Measurements from ENCODE around the gene PMM2. TPM values are rescaled to one million over a fixed set of nuclear protein-coding genes. Genes with fewer than 3 reads are reported as not detected.
A peak's percentile ranks its signal among the peaks of the same experiment; 100 is the strongest.

PMM2 gene
- total RNA-seq, 4 donors from 2014 or later: 26.2 to 114 (median 58.5) TPM

DNA sequence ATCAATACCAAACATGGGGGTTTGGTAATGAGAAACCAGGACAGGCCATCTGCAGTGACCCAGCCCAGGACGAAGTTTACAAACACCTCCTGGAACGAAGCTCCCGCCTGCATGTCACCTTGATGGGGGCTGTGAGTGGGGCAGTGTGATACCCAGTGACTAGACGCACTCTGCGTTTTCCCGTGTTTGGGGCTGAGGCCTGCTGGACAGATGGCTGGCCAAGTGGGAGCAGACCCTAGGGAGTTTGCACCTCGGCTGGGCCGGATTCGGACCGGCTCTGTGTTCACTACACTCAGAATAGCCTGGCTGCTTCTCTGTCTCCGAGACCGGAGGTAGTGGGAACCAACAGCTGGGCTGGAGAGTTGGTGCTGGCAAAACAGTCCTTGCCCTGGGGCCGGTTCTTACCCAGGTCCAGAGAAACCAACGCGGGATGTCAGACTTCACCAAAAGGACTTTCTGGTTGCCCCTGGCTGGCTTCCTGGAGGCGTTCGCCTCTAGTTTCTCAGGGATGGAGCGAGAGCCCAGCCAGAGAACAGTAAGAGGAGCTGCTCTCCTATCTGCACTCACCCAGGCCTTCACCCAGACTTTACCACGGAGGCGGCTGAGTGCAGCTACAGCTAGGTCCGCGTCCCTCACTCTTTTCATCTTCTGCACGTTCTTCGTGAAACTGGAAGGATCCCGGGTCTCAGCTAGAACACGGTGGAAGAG lies 50.7 kb downstream of the PMM2 start:
- Histone ChIP-seq H3K27ac (no peak overlapping the region), H3K4me3 (no peak overlapping the region), H3K9me3 (no peaks in the 10 kb centered on the region), H3K36me3 (peaks cover 0 to 17% (median 4%) of the 10 kb centered on the region in 4 donors), H3K4me1 (peaks cover 0 to 3% (median 0%) of the 10 kb centered on the region in 4 donors), H3K27me3 (no peaks in the 10 kb centered on the region)
- WGBS, 2 donors (ENCODE audit: low coverage in 1 of 2): 83 to 90% methylated on average over 3 to 26 of the region's 26 CpGs
- intact Hi-C loops (cut with DNase I; ENCODE audit: low total_unique reads) (no loop called here), in situ Hi-C loops (cut with MboI; ENCODE audit: low pct_ligation_motif_present in 1 of 4, low pct_unique_long_range_greater_than_20kb in 1 of 4, low sequenced_read_pairs in 3 of 4) (no loop called here)
- TF ChIP-seq, protein P1, sequence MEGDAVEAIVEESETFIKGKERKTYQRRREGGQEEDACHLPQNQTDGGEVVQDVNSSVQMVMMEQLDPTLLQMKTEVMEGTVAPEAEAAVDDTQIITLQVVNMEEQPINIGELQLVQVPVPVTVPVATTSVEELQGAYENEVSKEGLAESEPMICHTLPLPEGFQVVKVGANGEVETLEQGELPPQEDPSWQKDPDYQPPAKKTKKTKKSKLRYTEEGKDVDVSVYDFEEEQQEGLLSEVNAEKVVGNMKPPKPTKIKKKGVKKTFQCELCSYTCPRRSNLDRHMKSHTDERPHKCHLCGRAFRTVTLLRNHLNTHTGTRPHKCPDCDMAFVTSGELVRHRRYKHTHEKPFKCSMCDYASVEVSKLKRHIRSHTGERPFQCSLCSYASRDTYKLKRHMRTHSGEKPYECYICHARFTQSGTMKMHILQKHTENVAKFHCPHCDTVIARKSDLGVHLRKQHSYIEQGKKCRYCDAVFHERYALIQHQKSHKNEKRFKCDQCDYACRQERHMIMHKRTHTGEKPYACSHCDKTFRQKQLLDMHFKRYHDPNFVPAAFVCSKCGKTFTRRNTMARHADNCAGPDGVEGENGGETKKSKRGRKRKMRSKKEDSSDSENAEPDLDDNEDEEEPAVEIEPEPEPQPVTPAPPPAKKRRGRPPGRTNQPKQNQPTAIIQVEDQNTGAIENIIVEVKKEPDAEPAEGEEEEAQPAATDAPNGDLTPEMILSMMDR (IDR thresholded peaks at IDR 0.05): no peak
- TF ChIP-seq POLR2A (IDR thresholded peaks at IDR 0.05): no peak
- no peak for DNase-seq

DNA sequence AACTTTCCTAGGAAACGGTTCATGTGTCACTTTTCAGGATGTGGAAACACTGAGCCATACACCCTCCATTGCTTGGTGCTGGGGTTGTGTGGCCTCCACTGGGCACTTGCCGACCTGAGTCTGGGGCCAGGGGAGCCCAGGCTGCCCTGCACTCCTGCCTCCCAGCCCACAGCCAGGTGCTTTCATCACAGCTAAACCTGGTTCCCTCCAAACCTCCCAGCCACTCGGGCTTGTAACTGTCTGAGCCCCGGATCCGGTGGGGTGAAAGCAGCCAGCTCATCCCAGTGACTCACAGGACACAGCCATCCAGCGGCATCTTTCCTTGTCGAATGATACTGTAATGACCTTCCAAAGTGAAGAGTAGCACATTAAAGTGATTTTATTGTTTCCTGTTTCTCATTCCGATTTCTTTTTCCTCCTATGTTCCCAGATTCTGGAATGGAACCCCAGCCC lies 51.3 kb downstream of the PMM2 start:
- Histone ChIP-seq H3K4me1 (peaks cover 0 to 3% (median 0%) of the 10 kb centered on the region in 4 donors), H3K27me3 (no peaks in the 10 kb centered on the region), H3K36me3 (peaks cover 0 to 17% (median 7%) of the 10 kb centered on the region in 4 donors), H3K9me3 (no peaks in the 10 kb centered on the region), H3K4me3 (no peak overlapping the region), H3K27ac (no peak overlapping the region)
- intact Hi-C loops (cut with DNase I; ENCODE audit: low total_unique reads): no loop called here
- 78 to 81% methylated on average over 5 to 8 of the region's 8 CpGs for WGBS, 2 donors (ENCODE audit: low coverage in 1 of 2)
- in situ Hi-C loops (cut with MboI; ENCODE audit: low pct_ligation_motif_present in 1 of 4, low pct_unique_long_range_greater_than_20kb in 1 of 4, low sequenced_read_pairs in 3 of 4): no loop called here
- TF ChIP-seq EP300 (IDR thresholded peaks at IDR 0.05; ENCODE audit: low read depth): no peak
- TF ChIP-seq POLR2AphosphoS5 (IDR thresholded peaks at IDR 0.05): no peak
- TF ChIP-seq POLR2A (IDR thresholded peaks at IDR 0.05): no peak
- TF ChIP-seq, protein P1 (IDR thresholded peaks at IDR 0.05): no peak
- DNase-seq: no peak

DNA sequence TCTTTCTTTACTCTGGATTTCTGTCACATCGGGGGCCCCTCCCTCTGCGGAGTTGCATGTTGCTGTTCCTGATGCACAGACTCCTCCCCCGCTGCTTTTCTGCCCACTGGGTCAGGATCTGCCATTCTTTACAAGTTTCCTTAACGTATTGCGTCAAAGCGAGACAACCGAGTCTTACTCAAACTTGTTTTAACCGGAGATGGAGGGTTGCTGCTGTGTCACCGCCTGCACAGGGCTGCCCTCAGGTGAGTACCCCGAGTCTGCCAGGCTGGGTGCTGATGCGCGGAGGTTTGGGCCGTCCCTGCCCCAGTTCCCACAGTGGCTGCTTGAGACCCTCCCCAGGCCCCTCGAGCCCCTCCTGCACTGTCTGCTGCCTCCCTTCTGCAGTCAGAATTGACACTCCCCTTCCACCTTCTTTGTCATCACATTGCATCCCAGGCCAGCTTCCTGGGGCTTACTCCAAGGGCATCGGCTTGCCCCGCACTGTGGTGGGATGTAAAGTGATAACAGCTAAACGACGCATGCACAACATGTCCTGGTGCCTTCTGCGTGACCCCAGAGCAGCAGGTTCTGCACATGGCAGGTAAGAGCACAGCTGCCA lies 51.9 kb downstream of the PMM2 start:
- Histone ChIP-seq H3K27me3 (no peaks in the 10 kb centered on the region), H3K4me3 (no peak overlapping the region), H3K4me1 (peaks cover 0 to 3% (median 0%) of the 10 kb centered on the region in 4 donors), H3K27ac (no peak overlapping the region), H3K36me3 (peaks cover 0 to 17% (median 8%) of the 10 kb centered on the region in 4 donors), H3K9me3 (no peaks in the 10 kb centered on the region)
- WGBS, 2 donors (ENCODE audit: low coverage in 1 of 2): 84 to 100% methylated on average over 1 to 19 of the region's 19 CpGs
- DNase-seq: no peak
- TF ChIP-seq EP300 (IDR thresholded peaks at IDR 0.05; ENCODE audit: low read depth): no peak
- TF ChIP-seq POLR2AphosphoS5 (IDR thresholded peaks at IDR 0.05): no peak
- TF ChIP-seq, protein P1 (IDR thresholded peaks at IDR 0.05): no peak
- no peak for TF ChIP-seq POLR2A (IDR thresholded peaks at IDR 0.05)
- in situ Hi-C loops (cut with MboI; ENCODE audit: low pct_ligation_motif_present in 1 of 4, low pct_unique_long_range_greater_than_20kb in 1 of 4, low sequenced_read_pairs in 3 of 4): no loop called here
- intact Hi-C loops (cut with DNase I; ENCODE audit: low total_unique reads): no loop called here

DNA sequence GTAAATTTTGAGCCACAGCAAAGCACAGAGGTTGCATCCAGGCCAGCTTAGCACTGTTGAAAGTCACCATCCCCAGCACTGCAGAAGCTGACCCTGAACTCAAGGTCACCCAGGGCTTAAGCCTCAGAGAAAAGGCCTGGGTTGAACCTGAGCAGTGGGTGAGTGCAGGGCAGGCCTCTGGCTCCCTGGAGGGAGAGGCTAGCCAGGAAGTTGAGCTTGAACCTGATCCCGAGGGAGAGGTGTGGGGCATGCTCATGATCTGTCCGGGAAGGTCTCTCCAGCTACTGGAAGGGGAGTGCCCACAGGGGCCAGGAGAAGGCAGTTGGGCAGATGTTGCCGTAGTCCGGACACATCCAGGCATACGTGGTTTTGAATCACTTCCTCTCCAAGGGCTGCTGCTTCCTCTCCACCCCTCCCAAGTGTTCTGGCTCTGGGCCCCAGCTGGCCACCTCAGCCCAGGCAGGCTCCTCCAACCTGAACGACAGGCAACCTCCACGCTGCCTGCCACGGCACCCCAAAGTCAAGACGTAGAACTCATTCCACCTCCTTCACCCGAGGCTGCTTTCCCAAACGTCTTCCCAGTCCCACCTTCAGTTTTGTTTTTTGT lies 52.7 kb downstream of the PMM2 start:
- peaks cover 0 to 3% (median 0%) of the 10 kb centered on the region in 4 donors for H3K4me1 ChIP-seq
- H3K4me3 ChIP-seq: no peak overlapping the region
- H3K27ac ChIP-seq: peak overlapping the region in 2 of 4 donors; percentile 18 to 34
- no peaks in the 10 kb centered on the region for H3K27me3 ChIP-seq
- DNase-seq: no peak
- H3K36me3 ChIP-seq: peaks cover 0 to 20% (median 8%) of the 10 kb centered on the region in 4 donors
- 53 to 60% methylated on average over 7 to 11 of the region's 11 CpGs for WGBS, 2 donors (ENCODE audit: low coverage in 1 of 2)
- in situ Hi-C loops (cut with MboI; ENCODE audit: low pct_ligation_motif_present in 1 of 4, low pct_unique_long_range_greater_than_20kb in 1 of 4, low sequenced_read_pairs in 3 of 4): no loop called here
- no peaks in the 10 kb centered on the region for H3K9me3 ChIP-seq
- intact Hi-C loops (cut with DNase I; ENCODE audit: low total_unique reads): no loop called here
- peak; percentile 15 to 47 (median 24) for TF ChIP-seq POLR2AphosphoS5 (IDR thresholded peaks at IDR 0.05)
- TF ChIP-seq, protein P1 (IDR thresholded peaks at IDR 0.05): no peak

Measured in transverse colon (tissue), 4 donors.